Suprapubic skin (tissue), 3 donors: ENCODE data around the gene AMN.

Experiments
- EP300 ChIP-seq: sonication (generic); formaldehyde crosslinking; IDR thresholded peaks from one replicate; pipeline ENCODE4 v1.6.1; 2017; ENCODE audit warnings: antibody characterized with exemption
- TF ChIP-seq, protein P1 (sequence below), 2 donors: fragments of 200-600 bp in 1 of 2; fragments of 450-650 bp in 1 of 2; sonication (generic) in 1 of 2; IDR thresholded peaks; one replicate each; pipeline ENCODE4 v1.5.1; 2016 to 2019; ENCODE audit warnings: antibody characterized with exemption in 2 of 2, mild to moderate bottlenecking in 1 of 2, moderate library complexity in 1 of 2

DNA sequence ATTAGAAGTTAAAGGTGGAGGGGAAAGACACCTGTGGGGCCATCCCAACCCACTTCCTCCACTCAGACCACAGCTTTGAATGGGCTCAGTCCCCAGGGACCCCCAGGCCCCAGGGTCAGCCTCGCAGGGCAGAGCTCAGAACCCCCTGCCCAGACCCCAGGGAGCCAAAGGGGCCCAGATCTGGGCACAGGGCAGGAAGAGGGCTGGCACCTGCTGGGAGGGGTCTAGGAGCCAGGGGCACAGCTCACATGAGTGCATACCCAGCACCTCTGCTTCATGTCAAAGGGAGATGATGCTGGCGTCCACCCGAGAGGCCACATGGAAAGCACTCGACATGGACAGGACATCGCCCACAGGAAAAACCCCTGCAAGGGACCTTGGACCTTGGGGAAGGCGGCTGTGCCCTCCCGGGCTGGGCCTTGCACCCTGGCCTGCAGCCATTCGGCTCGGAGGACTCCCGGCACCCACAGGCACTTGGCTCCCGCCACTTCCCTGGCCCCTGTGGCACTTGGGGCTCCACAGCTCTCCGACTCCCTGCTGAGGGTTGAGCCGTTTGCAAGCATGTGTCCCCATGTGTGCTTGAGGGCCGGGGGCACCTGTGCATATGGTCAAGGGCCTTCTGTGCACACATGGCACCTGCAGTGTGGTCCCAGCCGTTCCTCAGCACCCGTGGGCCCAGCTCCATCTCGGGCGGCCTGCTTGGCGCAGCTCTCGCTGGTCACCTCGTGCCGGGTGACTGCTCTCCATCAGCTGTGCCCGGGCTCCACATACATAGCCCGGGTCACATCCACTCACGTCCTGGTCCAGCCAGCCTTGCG, 7.8 kb upstream of the AMN start:
- TF ChIP-seq, protein P1, sequence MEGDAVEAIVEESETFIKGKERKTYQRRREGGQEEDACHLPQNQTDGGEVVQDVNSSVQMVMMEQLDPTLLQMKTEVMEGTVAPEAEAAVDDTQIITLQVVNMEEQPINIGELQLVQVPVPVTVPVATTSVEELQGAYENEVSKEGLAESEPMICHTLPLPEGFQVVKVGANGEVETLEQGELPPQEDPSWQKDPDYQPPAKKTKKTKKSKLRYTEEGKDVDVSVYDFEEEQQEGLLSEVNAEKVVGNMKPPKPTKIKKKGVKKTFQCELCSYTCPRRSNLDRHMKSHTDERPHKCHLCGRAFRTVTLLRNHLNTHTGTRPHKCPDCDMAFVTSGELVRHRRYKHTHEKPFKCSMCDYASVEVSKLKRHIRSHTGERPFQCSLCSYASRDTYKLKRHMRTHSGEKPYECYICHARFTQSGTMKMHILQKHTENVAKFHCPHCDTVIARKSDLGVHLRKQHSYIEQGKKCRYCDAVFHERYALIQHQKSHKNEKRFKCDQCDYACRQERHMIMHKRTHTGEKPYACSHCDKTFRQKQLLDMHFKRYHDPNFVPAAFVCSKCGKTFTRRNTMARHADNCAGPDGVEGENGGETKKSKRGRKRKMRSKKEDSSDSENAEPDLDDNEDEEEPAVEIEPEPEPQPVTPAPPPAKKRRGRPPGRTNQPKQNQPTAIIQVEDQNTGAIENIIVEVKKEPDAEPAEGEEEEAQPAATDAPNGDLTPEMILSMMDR (IDR thresholded peaks at IDR 0.05): no peak
- no peak for TF ChIP-seq EP300
